ENCODE data around the gene DYNLT4.

DYNLT4 gene

DNA sequence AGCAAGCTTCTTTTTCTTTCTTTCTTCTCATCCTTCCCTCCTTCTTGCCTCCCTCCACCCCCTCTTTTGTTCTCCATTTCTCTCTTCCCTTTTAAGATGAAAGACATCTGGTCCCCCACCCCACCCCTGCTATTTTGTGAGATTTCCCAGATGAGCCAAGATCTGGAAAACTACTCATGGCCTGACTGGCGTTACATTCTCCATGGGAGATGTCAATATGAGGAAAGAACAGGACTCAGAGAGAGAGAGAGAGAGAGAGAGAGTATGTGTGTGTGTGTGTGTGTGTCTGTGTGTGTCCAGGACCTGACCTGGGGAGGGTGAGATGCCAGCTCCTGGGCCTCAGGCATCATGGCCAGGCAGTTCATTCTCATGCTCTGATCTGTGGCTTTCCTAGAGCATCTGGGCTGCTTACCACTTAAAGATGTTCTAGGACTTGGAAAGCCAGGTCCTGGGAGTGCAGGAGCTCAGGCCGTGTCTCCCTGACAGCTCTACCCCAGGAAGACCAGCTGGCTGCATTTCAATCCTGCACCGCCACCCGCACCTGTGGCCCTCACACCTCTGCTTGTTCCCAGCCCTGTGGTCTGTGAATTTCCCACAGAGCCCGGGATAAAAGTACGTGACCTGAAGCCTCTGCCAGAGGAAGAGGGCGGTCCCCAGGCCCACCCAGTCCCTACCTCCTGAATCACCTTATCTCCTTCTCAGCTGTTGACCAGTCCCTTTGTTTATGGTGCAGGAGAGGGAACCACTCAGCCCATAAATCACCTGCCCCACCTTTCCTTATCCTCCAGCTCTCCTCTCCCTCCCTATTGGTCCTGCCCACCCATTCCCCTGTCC is 16.0 kb downstream of the DYNLT4 start:
- DNase-seq (ENCODE audit: low read depth in 1 of 2, low spot score in 1 of 2): no peak

DNA sequence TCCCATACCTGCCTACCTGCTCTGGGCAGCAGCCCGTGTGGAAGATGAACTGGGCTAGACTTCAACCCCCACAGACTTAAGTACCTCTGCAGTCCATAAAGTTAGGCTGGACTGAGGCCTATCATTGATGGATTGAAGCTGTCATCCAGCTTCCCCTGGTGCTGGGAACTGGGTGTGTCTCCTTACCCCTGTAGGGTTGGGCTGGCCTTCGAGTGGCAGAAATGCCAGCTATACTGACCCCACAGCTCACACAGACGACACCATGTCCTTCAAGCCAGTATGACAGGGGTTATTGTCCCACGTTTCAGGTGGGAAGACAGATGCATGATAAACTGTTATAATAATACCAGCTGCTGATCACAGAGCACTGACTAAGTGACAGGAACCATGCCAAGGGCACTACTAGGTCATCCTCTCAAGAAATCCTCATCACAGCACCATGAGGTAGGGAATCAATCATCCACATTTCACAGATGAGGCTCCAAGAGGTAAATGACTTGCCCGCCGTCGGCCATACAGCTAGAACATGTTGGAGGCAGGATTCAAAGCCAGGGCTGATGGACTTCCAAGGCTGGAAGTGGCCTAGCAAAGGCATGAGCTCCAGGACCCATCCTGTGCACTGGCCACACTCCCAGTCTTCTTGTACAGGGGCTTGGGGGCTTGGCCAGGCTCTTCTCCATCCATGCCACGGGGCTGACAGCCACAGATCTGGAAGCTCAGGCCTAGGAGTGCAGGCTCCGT is 18.9 kb downstream of the DYNLT4 start, which contains the start of gene BEST4:
Gene BEST4, minus strand, starts transcription at position 51 of the 741 bp plus-strand sequence. CDS start 465 bp downstream, outside the sequence.
- DNase-seq (ENCODE audit: low read depth in 1 of 2, low spot score in 1 of 2): no peak

DNA sequence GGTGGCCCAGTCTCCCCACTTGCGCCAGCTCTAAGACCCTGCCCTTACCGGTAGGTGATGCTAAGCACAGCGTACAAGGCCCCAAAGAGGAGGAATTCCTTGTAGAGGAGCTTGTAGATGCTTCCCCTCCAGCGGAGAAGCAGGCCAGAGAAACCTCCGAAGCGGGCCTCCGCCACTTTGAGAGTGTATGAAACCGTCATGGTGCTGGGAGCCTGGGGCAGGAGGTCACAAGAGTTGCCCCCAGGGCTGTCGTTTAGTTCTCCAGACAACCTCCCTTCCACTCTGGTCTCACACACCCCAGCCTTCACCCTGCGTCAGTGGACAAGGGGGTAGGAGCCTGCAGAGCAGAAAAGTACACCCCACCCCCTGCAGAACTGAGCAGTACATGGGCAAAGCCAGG is 19.6 kb downstream of the DYNLT4 start:
- no peak for DNase-seq (ENCODE audit: low read depth in 1 of 2, low spot score in 1 of 2)

DNA sequence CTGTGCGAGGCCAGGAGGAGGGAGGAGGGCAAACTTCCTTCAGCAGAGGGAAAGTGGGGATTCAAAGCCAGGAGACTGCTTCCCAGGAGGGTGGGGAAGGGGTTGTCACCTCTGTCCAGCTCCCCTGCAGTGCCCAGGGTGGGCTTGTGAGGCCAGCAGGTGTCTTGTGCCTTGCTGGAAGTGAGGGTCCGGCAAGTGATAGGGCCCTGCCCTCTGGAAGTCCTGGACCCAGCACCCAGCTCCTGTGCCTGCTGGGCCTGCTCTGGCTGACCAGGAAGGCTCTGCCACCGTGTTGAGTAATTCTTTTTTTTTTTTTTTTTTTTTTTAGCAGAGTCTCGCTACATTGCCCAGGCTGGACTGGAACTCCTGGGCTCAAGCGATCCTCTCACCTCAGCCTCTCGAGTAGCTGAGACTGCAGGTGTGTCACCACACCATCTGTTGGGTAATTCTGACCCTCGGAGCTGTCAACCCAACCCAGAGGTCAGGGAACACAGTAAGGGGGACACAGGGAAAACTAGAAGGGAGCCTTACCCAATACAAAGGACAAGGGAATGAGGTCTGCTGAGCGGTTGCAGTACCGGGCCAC is 20.2 kb downstream of the DYNLT4 start:
- DNase-seq (ENCODE audit: low read depth in 1 of 2, low spot score in 1 of 2): no peak

DNA sequence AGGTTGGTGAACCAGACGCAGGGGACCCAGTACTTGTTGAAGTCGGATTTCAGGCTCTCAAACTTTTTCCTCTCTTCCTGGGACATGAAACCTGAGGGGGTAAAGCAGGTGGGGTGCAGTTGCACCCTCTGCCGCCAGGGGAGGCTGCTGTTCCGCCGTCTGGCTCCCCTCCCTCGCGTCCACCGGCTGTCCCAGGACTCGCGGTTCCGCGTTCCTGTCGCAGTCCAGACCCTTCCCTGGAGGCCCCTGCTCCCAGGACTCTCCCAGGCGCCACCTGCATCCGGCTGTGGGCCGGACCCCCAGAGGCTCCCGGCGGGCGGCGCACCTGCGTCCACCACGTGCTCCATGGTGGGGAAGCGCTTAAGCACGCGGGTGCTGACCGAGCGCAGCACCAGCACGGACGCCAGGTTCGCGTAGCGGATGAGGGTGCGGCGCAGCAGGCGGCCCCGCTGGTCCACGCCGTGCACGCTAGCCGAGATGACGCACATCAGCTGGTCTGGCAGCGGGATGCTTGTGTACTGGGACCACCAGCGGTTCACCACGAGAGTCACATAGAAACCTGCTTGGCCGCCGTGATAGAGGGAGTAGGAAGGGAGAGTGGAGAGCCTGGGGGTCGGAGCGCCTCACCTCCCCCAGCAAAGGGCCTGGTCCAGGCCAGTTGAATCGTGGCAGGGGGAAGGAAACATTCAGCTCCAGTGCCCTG is 20.9 kb downstream of the DYNLT4 start:
- DNase-seq (ENCODE audit: low read depth in 1 of 2, low spot score in 1 of 2): peak; percentile 62 to 76

DNA sequence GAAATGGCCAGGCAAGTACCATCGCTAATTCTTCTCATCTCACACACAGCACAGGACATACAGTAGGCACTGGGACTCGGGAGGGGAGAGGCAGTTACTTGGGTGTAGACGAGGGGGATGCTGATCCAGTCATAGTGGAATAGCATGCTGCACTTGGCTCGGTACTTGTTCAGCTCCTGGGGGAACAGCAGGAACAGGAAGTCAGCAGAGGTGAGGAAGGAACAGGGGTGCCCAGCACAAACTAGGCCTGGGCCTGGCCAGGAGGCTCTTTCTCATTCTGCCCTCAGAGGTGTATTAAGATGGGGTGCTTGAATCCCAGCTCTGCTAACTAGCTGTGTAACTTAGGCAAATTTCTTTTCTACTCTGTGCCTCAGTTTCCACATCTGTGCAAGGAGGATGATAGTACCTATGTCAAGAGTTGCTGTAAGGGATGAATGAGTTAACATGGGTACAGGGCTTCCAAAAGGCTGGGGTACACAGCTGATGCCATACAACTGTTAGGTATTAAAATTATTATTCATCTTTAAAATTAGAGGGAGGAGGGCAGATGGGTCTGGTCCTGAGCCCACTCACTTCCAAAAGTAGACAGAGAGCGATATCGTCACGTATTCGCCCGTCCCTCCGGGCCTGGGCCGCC is 21.5 kb downstream of the DYNLT4 start:
- DNase-seq (ENCODE audit: low read depth in 1 of 2, low spot score in 1 of 2): no peak

DNA sequence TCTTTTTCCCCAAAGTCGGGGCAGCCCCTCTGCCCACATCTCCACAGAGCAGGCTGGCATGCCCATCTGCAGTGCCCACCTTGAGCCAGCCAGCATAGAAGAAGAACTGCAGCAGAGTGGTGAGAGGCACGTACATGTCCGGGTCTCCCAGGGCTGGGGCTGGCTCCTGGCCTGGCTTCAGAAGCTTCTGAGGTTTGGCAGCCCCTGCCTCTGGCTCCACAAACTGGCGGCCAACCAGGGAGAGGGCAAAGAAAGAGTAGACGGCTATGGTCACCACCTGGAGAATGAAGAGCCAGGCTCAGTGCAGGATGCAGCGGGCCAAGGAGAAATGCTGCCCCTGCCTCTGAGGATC is 22.1 kb downstream of the DYNLT4 start:
- no peak for DNase-seq (ENCODE audit: low read depth in 1 of 2, low spot score in 1 of 2)

DNA sequence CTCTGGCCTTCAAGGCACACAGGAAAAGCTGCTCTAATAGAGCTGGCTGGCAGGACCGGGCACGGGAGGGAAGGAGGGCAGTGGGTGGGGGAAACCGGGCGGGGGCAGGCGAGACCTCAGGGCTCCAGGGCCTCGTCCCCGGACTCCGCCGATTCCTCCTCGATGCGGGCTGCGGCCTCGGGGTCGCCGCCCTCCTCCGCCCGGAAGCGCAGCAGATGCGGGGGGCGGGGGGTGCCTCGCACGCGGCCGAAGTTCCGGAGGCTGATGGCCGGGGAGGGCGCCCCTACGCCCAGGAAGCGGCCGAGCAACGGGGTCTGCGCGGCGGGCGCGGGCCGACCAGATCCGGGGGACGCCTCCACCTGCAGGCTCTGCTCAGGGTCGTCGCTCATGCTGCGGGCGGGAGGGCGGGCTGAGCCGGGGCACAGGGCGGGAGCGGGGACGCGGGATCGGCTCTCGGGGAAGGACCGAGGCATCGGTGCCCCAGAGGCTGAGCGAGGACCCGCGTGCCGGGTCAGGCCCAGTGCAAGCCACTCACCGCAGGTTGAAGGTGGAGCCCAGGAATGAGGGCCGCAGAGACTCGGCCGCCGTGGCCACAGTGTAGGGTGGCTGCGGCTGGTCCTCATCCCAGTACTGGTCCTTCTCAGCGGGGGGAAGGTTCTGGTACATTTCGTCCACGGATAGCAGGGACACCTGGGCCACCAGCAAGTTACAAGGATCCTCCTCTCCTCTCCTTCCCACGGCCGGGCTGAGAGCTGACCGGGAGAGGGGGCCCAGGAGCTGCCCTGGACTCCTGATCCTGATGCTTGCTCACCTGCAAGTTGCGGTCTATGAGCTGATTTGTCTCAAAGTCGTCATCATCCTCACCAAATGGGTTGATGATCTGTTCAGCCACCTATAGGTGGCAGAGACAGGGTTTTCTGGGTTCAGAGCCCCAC is 22.8 kb downstream of the DYNLT4 start:
- no peak for DNase-seq (ENCODE audit: low read depth in 1 of 2, low spot score in 1 of 2)

DNA sequence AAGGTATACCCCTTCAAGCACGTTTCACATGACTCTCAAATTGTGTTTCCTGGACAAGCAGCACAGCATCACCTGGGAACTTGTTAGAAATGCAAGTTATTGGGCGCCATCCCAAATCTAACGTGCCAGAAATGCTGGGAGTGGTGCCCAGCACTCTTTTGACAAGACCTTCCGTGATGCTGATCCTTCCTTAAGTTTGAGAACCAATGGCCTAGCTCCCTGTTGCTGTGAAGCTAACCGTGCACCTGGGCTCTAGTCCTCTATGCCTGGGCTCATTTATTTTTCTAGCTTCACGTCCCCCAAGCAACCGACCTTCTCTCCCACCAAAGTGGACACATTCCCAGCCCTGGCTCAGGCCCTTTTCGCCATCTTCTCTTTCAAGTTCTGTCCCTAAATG is 23.5 kb downstream of the DYNLT4 start:
- DNase-seq (ENCODE audit: low read depth in 1 of 2, low spot score in 1 of 2): no peak

DNA sequence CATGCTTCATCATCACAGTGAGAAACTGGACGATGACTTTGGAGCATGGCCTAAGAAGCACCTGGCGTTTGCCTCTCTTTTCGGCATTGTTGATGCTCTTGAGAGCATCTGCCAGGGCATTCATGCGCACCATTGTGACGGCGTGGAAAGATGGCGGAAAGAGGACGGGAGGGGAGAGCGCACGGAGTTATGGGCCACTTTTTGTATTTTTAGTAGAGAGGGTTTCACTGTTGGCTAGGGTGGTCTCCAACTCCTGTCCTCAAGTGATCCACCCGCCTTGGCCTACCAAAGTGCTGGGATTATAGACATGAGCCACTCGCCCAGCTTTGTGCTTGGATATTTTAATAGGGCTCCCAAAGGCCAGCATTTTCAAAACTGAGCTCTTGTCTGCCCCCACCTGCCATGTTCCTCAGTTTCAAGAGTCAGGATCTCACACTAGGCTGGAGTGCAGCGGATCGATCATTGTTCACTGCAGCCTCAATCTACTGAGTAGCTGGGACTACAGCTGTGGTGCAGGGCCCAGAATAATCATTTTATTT is 26.5 kb downstream of the DYNLT4 start:
- no peak for DNase-seq (ENCODE audit: low read depth in 1 of 2, low spot score in 1 of 2)

DNA sequence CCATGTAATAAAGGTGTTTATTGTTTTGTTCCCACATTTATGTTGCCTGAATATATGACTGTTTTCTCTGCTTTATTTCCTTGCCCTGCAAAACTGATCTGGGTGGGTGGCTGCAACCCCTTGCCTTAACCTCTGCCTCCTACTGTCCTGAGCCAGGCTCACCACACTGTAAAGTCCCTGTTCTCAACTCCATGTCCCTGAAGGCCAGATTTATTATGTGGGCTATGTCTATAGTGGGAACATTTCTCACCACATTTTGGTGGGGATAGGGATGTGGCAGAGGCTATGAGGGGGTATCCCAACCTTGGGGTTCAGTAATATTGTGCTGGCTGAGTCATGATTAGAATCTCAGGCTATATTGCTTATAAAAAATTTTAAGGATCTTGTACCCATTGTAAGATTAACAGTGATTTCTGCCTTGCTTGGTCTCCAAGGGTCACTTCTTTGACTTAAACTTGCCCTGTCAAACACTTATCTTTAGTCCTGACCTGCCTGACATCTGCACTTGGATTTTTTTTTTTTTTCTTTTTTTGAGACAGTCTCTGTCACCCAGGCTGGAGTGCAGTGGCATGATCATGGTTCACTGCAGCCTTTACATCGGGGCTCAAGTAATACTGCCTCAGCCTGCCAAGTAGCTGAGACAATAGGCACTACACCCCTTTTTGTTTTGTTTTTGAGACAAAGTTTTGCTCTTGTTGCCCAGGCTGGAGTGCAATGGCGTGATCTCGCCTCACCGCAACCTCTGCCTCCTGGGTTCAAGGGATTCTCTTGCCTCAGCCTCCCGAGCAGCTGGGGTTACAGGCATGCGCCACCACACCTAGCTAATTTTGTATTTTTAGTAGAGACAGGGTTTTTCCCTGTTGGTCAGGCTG is 28.2 kb downstream of the DYNLT4 start:
- no peak for DNase-seq (ENCODE audit: low read depth in 1 of 2, low spot score in 1 of 2)

DNA sequence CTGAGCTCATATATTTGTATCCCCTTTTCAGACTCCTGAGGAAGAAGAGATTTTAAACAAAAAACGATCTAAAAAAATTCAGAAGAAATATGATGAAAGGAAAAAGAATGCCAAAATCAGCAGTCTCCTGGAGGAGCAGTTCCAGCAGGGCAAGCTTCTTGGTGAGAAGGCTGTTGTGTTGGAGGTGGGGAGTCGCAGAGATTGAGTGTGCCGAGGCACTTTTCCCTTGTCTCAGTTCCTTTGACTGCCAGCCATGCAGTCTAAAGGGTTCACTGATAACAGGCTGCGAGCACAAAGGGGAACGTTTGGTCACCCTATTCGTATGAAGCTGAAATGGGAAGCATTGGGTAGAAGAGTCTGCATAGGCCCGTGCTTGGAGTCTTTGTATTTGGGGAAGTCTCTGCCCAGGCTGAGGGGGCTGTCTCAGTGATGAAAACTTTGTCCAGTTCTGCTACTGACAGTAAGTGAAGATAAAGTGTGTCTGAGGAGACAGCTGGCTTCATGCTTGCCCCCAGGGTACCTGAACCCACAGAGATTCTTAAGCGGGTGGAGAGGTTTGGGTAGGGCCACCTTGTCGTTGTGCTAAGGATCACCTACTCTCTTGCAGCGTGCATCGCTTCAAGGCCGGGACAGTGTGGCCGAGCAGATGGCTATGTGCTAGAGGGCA is 29.0 kb downstream of the DYNLT4 start:
- DNase-seq (ENCODE audit: low read depth in 1 of 2, low spot score in 1 of 2): no peak

DNA sequence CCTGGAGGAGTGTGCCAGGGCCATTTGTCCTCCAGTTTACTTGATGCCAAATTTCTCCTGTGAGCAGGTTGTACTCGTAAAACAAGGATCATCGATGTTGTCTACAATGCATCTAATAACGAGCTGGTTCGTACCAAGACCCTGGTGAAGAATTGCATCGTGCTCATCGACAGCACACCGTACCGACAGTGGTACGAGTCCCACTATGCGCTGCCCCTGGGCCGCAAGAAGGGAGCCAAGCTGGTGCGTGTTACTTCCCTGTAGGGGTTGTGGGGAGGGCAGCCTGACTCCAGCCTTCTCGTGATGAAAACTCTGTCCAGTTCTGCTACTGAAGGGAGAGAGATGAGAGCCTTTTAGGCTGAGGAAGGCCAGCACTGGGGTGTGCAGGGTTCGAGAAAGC is 29.6 kb downstream of the DYNLT4 start:
- DNase-seq (ENCODE audit: low read depth in 1 of 2, low spot score in 1 of 2): no peak

DNA sequence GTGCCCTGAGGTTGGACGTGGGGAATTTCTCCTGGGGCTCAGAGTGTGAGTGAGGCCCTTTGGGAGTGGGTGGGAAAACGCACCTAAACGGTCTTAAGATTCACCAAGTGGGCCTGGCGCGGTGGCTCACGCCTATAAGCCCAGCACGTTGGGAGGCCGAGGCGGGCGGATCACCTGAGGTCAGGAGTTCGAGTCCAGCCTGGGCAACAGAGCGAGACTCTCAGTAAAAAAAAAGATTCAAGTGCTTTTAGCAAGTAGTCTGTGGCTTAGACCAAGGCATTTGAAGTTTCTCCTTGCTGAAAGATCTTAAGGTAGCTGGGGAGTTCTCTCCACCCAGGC is 30.5 kb downstream of the DYNLT4 start:
- no peak for DNase-seq (ENCODE audit: low read depth in 1 of 2, low spot score in 1 of 2)

DNA sequence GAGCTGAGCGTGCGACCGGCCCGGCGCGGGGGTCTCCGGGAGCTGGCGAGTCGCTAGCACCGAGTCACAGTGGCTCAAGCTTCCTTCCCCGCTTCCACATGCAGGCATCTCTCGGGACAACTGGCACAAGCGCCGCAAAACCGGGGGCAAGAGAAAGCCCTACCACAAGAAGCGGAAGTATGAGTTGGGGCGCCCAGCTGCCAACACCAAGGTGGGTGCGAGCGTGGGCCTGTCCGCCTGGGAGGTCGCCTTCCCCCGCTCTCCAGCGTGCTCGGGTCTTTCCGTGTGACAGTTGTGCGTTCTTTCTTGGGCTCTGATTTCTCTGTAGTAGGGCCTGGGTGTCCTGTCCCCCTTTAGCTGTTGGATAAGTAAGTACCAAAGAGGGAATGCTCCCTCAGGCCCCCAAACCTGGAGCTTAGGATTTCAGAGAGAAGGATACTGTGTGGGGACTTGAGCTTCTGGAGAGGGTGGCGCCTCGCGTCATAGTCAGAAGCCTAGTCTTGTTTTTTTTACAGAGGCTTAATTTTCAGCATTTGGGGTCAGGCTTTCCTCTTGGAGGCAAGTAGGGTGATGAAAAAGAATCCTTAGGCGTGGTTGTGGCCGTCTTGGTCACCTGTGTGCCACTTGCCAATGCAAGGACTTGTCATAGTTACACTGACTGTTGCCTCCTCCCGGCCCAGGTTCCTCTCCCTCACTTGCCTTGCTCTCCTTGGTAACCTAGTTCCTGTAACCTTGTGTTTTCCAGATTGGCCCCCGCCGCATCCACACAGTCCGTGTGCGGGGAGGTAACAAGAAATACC is 31.0 kb downstream of the DYNLT4 start:
- DNase-seq (ENCODE audit: low read depth in 1 of 2, low spot score in 1 of 2): no peak

DNA sequence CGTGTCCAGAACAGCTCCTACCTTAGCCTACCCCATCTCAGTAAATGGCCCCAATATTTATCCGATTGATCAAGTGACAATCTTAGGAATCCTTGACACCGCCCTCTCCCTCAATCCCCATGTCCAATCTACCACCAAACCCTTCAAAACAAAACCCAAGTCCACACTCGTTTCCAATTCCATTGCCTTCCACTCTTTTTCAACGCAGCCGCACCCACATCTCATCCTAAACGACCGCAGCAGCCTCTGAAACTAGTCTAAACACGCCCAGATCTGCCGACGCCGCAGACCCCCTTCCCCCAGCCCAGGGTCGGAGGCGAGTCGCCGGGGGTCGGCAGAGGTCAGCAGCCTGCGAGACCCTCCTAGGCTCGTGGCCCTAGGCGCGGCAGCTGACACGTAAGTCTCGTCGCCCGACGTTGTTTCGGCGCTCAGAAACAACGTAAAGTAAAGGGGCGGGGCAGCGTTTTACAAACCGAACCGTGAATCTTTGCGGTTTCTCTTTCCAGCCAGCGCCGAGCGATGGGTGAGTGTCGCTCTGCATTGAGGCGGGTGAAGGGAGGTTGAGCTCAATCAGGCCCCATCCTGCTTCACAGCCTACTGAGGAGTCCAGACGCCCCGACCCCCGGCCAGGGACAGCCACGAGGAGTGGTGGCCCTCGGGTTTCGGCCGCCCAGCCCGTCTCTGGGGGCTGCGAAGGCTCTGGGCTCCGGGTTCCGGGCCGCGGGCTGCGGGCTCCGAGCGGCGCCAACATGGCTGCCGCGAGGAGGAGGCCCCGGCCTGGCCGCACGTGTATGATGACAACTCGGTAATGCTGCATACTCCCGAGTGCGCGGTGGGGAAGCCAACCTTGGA is 31.8 kb downstream of the DYNLT4 start, which contains the start of gene RPS8:
Gene RPS8, plus strand, starts transcription at position 463 of the 852 bp plus-strand sequence. Its CDS starts 57 bp downstream, at position 520.
- DNase-seq (ENCODE audit: low read depth in 1 of 2, low spot score in 1 of 2): peak; percentile 85 to 92
